Left hindlimb (tissue), 1 donor: ENCODE measurements around the gene SCN4A.
"Not testable (repeated sequence)": the region's sequence is repeated elsewhere in the genome, so short reads cannot be mapped to it uniquely, and the experiment has no call there.

Experiments used
- DNase-seq: peaks from one replicate; pipeline ENCODE4 v3.0.0-alpha.2; 2018

The SCN4A gene

DNA sequence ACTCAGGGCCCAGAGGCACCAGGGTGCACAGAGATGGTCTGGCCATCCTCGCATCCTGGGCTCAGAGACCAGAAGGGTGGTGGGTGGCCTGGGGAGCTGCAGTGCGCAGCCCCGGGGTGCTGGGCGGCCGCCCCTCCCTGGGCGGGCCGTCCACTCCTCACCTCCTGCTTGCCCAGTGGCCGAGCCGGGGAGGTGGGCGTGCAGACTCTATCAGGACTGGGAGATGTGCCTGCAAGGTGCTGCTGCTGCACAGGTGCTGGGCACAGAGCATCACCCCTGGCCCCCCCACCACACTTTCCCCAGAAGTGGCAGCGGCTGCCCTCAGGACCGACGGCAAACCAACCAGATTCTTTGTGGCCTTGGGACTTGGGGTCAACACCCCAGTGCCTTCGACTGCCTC is at the start of gene SCN4A:
Gene SCN4A, minus strand, starts transcription at position 123 of the 400 bp plus-strand sequence. Its CDS starts 77 bp downstream, at position 46.
- DNase-seq: no peak

GRCh38 chr17:64020056-64020766 is 47.5 kb upstream of the SCN4A start, which contains the start of gene ICAM2:
Gene ICAM2 (minus strand): TSS chr17:64020633. CDS start chr17:64006691, 13,942 bp downstream.
- peak; percentile 34 for DNase-seq

- DNase-seq: not testable (repeated sequence)
Measured at GRCh38 chr17:64019551-64019961, 46.8 kb upstream of the SCN4A start.

DNA sequence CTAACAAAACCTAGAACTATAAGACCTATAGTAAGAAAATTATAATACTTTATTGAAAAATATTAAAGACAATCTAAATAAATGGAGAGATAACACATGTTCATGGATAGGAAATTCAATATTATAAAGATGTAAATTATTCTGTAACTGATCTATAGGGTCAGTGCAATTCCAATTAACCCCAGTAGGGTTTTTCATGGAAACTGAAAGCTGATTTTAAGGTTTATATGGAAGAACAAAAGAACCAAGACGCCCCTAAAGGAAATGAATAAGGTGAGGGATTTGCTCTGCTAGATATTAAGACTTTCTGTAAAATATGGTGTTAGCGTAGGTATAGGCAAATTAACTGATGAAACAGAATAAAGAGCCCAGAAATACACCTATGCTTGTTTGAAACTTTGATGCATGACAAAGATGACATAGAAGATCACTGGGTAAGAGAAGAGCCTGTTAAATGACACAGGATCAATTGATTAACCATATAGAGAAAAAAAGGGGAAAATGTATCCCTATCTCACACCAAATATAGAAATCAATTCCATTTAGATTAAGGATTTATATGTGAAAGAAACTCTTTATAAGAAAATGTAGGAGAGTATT is 44.8 kb upstream of the SCN4A start:
- no peak for DNase-seq

DNA sequence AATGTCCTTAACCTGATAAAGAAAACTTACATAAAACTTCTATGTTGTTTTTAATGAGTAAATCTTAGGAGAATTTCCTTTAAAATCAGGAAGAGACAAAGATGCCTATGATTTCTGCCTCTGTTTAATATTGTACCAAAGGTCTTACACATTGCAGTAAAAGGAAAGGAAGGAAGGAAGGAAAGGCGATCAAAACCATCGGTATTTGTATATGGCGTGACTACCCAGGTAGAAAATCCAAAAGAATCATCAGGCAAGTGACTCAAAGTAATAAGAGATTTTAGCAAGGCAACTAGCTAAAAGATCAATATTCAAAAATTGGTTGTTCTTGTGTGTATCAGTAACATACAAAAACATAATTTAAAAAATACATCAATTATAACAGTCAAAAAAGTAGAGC is 44.3 kb upstream of the SCN4A start:
- DNase-seq: no peak

- DNase-seq: no peak
Measured at GRCh38 chr17:64016231-64016784, 43.6 kb upstream of the SCN4A start.

DNA sequence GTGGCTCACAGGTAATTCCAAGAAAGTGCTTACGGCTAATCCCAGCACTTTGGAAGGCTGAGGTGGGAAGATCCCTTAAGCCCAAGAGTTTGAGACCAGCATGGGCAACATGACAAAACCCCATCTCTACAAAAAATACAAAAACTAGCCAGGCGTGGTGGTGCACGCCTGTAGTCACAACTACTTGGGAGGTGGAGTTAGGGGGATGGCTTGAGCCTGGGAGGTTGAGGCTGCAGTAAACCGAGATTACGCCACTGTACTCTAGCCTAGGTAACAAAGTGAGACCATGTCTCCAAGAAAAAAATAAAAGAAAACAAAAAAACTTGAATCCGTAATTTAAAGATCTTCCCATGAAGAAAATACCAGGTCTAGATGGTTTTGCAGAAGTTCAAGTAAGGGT is 42.7 kb upstream of the SCN4A start:
- DNase-seq: no peak

DNA sequence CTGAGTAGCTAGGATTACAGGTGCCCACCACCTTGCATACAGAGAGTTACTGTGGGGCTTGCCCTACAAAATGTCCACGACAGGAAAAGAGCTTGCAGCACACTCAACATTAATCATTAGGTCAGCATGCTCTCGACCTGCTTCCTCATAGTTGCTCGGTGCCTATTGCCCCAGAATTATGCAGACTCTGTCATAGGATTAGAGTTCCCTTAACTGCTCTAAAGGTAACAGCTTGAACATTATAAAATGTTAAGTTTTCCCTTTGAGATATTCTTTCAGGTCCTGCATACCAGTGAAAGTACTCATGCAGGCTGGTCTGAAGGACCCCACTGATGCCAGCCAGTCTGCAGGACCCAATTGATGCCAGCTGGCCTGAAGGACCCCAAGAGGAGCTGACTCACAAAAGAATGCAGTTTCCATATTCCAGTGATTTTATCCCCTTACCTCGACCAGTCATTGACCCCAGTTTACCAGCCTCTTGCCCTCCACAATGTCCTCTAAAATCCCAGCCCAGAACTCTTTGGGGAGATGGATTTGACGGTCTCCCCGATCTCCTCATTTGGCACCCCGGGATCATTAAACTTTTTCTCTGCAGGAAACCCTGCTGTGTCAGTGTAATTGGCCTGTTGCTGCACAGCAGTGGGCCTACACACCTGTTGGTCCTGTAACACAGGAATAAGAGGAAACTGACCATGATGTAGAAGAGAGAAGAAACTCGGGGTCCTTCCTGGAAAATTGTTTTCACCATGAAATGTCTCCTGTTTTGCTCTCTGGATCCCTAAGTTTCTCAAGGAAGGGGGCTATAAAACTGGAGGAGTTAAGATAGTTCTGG is 37.1 kb upstream of the SCN4A start:
- no peak for DNase-seq

GRCh38 chr17:64008830-64009229 is 36.1 kb upstream of the SCN4A start:
- no peak for DNase-seq

DNA sequence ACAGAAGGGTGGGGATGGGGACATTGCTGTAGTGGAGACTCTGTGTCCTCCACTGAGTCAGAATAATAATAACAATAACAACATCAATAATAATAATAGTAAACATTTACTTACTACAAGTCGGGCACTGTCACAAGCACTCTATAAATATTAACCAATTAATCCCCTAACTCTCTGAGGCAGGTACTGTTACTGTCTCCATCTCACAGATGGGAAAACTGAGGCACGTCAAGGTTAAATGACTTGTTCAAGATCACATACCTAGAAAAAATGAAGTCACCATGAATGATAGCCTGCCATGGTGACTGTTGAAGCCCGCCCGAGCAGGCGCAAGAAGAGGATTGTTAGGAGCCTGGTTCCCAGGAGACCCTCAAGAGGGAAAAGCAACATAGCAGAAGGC is 35.6 kb upstream of the SCN4A start:
- no peak for DNase-seq

DNA sequence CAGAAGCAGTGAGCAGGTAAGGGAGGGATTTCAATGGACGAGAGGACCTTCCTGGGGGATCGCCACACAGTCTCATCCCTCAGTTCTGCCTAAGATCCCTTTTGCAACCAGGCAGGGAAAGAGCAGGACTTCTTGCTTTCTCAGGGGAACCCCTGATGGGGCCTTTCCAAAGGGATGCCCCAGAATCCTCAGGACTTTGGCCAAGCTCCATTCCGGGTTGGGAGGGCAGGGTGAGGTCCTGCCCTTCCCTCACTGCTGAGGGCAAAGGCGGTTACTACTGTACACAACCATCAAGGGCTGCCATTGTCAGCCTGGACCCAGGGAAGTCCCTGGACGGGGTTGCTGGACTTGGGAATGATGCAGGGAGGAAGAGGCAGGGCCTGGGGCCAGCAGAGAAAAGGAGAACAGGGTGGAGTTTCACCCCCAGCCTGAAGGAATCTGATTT is 35.1 kb upstream of the SCN4A start:
- peak; percentile 34 for DNase-seq

GRCh38 chr17:64007089-64007837 is 34.5 kb upstream of the SCN4A start:
- DNase-seq: not testable (repeated sequence)

DNA sequence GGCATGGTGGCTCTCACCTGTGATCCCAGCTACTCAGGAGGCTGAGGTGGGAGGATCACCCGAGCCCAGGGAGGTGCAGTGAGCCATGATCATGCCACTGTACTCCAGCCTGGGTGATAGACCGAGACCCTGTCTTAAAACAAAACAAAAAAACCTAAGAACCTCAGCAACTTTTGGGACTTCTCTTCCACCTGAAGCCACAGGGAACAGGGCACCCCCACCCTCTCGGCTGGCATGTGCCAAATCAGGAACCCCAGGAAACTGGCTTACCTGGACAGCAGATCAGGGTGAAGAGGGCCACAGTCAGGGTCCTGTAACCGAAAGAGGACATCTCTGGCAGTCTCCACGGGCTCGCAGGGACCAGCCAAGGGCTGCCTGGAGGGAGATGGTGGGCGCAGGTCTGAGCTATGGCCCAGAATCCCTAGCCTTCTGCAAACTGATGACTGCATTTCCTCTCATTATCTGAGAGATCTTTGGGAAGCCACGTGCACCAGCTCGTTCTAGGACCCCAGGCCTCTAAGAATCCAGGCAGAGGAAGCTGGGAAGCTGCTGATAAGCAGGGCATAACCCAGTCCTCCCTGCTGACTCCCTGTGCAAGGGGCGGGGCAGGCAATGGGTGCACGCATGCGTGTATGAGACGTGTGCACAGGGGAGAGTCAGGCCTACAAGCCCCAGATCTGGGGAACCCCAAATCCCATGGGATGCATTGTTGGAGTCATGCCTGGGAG is 33.8 kb upstream of the SCN4A start:
- peak; percentile 40 for DNase-seq

DNA sequence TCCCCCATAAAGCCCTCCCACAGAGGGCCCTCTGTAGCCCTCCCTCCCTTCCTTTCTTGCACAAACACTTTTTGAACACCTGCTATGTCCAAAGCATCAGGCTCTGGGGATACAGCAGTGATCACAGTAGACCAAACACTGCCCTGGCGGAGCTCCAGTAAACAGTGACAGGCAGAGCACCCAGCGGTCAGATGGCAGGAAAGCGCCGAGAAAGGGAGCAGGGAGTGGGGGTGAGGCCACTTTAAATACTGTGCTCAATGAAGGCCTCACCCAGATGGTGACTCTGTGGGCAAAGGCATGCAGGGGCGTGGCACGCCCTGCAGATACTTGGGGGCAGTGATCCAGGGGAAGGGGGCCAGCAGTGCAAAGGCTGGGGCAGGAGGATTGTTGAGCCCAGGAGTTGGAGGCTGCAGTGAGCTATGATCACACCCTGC is 33.0 kb upstream of the SCN4A start:
- DNase-seq: no peak

DNA sequence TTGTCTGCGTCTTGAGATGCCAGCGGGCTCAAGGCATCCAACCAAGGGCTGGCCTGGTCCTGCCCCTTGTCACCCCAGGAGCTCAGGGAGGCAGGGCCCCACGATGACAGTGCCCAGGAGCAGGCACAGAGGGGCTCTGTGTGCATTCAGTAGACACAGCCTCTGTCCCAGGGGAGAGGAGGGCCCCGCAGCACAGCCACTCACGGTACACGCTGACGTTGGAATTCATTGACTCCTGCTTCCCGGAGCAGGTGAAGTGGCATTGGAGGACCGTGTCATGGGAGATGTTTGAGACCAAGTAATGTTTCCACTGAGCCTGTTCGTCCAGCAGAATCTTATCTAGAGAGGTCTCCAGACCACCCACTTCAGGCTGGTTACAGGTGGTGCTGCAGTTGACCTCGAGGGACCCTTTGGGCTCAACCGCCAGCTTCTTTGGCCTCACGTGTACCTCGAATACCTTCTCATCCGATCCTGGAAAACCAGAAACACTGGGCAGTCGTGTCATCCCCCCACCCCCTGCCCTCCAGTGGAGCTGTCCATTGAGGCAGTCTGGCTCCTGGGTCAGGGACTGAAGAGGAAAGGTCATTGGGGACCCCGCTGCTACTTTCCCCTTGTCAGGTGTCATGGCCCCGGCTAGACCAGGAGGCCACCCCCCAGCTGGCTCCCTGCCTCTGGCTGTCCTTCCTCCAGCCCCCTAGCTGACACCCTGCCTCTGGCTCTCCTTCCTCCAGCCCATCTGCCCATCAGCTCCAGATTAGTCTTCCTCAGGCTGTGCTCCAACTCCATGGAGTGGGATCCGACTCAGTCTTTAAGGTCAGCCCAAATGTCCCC is 32.4 kb upstream of the SCN4A start:
- no peak for DNase-seq

GRCh38 chr17:64004218-64004770 is 31.6 kb upstream of the SCN4A start:
- no peak for DNase-seq

GRCh38 chr17:64003526-64004121 is 30.9 kb upstream of the SCN4A start:
- DNase-seq: no peak

- no peak for DNase-seq
Measured at GRCh38 chr17:64002658-64003525, 30.2 kb upstream of the SCN4A start.
